GM10266 (cell line): ENCODE data around the gene NEK9.

ENCODE experiments used
- DNase-seq: peaks from one replicate; pipeline ENCODE4 v3.0.0; 2012; ENCODE audit errors: extremely low spot score
- TF ChIP-seq, protein P1 (sequence below): IDR thresholded peaks from 2 replicates; pipeline ENCODE4 v1.5.1; 2012; ENCODE audit warnings: mild to moderate bottlenecking, low read depth; ENCODE audit not compliant: control insufficient read depth, insufficient read depth; ENCODE audit errors: missing control alignments

The NEK9 gene

DNA sequence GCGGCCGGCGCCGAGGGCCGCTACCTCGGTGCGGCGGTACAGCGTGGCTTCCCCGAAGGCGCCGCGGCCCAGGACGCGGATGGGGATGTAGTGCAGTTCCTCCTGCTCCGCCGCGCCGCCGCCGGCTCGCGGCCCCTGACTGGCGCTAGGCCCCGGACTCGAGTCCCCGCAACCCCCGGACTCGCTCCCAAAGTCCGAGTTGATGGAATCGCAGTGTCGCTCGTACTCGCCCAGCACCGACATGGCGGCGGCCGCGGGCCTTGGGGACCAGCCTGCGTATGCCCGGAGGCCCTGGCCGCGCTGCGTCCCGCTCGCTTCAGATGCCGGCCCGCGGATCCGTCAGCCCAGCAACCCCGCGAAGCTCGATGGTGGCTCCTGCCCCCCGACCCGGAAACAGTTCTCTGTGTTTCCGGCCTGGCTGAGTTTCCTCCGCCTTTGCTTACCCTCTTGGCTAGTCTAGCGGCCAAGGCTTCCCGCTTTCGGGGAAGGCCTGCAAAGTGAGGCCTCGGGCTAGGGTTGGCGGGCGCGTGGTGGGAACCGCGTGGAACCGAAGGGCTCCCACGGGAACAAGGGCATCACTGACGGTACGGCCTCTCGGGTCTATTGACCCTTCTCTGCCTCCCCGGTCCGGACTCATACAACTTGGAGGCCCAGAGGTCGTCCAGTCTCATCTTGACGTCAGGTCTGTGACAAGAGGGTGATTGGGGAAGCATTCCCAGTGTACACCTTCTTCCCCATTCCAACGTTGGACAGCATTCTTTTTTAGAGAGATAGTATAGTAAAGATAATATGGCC is at the start of gene NEK9:
Gene NEK9 (minus strand): TSS at position 370 of the 795 bp plus-strand sequence. CDS start 127 bp downstream, at position 243.
- DNase-seq = peak; percentile 90

DNA sequence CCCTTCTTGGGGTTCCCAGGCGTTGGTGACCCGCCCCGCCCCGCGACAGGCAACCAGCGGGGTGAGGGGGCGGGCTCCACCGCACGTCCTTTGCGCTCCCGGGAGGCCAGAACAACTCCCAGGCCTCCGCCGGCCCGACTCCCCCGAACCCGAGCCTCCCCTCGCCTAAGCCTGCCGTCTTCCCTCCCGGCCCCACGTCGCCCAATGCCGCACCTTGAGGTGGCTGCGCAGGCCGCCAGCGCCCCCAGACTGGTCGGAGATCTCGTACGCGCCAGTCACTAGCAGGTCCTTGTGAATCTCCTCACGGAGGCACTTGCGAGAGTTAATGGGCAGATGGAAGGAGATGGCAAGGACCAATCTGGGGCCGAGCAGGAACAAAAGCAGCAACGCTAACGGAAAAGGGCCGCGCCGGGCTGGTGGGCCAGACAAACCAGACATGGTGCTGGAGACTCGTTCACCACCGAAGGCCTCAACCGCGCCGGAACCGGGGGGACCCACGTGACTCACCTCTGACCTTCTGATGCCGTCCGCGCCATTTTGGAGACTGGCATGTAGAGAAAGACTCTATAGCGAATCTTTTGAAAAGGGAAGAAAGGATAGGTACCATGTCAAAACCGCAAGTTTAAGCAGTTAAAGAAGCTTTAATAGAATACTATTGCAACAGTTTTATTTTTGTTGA is 49.4 kb upstream of the NEK9 start, which contains the start of gene TMED10:
Gene TMED10 (minus strand): TSS at position 471 of the 679 bp plus-strand sequence. CDS start 33 bp downstream, at position 438.
- peak; percentile 82 for DNase-seq
- TF ChIP-seq, protein P1, sequence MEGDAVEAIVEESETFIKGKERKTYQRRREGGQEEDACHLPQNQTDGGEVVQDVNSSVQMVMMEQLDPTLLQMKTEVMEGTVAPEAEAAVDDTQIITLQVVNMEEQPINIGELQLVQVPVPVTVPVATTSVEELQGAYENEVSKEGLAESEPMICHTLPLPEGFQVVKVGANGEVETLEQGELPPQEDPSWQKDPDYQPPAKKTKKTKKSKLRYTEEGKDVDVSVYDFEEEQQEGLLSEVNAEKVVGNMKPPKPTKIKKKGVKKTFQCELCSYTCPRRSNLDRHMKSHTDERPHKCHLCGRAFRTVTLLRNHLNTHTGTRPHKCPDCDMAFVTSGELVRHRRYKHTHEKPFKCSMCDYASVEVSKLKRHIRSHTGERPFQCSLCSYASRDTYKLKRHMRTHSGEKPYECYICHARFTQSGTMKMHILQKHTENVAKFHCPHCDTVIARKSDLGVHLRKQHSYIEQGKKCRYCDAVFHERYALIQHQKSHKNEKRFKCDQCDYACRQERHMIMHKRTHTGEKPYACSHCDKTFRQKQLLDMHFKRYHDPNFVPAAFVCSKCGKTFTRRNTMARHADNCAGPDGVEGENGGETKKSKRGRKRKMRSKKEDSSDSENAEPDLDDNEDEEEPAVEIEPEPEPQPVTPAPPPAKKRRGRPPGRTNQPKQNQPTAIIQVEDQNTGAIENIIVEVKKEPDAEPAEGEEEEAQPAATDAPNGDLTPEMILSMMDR = peak; percentile 19

More for the DNA sequence above, at the start of gene NEK9:
- TF ChIP-seq, protein P1 = no peak

DNA sequence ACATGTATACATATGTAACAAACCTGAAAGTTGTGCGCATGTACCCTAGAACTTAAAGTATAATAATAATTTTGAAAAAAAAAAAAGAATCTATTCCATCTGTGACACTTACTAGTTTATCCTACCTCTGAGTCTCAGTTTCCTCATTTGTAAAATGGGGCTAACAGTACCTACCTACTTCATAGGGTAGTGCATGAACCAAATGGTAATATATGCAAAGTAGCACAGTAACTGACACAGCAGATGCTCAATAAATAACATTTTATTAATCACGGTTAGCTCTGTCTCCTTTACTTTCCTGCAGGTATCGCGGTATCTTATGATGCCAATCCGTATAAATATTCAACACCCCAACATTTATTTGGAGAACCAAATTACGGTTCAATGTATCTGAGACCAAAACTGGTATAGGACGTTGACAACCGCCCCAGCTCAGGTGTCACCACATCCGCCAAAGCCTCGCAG is 48.9 kb upstream of the NEK9 start:
- TF ChIP-seq, protein P1 = no peak
- no peak for DNase-seq

DNA sequence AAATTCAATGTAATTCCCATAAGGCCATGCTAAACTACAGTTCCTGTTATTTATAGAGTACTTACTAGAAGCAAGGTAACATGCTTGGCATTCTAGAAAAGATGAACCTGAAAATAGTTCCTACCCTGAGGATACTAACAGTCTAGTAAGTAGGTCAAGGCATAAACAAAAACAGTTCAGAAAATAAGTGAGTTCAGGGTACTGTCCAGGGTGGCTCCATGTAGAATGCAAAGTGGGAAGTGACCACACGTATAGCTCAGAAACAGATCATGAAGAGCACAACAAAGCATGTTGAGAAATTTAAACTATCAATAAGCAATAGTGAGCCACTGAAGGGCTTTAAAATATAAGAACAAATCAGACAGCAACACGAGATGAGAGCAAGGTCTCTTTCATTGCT is 47.2 kb upstream of the NEK9 start:
- DNase-seq = no peak
- TF ChIP-seq, protein P1 = no peak

DNA sequence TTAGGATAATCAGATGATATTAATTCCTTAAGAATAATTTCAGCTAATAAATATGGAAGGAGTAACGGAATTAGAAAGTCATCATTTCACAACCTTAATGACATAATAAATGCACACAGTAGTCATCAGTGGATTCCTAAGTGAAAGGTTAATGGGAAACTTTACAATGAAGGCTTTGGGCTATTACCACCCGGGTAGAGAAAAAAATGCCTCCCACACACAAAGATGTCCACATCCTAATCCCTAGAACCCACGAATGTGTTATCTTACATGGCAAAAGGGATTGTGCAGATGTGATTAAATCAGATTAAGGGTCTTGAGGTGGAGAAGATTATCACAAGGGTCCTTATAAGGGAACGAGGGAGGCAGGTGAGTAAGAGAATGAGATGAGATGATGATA is 43.9 kb upstream of the NEK9 start:
- no peak for DNase-seq
- TF ChIP-seq, protein P1 = no peak

DNA sequence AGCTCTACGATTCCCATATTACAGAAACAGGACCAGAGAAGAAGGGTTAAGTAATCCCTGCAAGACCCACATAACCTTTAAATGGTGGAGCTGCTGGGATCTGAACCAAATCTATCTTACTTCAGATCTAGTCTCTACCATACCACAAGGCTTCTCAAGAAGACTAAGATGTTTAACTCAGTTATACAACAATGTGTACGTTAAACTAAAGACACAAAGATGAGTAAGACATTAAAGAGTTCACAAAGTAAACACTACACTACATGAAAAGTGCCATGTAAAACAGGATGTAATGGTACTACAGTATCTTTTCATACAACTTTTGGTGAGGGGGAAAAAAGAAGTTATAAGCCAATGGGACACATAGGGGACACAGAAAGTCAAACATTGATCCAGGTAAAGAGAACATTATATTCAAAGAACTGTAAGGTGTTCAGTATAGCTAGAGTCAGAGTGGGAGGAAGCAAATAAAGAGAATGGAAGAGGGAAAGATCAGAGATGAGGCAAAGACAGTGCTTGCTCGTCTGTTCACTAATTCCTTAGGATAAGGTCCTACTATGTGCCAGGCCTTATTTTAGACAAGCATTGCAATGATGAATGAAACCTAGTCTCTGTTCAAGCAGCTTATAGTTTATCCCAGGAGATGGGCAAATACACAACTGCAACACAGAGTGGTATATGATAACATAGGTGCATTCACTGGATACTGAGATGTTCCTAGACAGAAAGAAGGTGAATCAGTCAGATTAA is 41.9 kb upstream of the NEK9 start:
- DNase-seq = no peak
- TF ChIP-seq, protein P1 = no peak

DNA sequence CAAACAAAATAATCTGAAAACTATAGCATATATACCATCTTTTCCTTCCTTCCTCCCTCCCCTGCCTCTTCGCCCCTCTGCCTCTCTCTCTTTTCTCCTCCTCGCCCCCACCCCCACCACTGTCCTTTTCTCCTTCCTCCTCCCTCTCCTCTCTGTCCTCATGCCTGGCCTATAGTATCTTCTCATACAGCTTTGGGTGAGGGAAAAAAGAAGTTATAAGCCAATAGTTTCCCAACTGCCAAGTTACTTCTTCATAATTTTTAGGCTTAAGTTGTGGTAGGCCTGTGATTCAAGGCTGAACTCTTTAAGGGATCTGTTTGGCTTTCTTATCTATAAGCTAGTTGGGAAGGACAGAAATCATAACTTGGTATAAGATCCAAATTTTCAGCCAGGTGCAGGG is 40.5 kb upstream of the NEK9 start:
- TF ChIP-seq, protein P1 = no peak
- DNase-seq = no peak
